T-helper 22 cell (primary cell): ENCODE data around the gene FKBP4.
A peak's percentile ranks its signal among the peaks of the same experiment; 100 is the strongest.

Experiments used
- DNase-seq: peaks from one replicate; pipeline ENCODE4 v3.0.0-alpha.2; 2020; ENCODE audit warnings: low read depth

The FKBP4 gene

GRCh38 chr12:2783936-2784600 is 10.7 kb upstream of the FKBP4 start:
- no peak for DNase-seq

- no peak for DNase-seq
These were observed 9.8 kb upstream of the FKBP4 start for GRCh38 chr12:2785017-2785416.

- DNase-seq = no peak
These were observed 3.7 kb upstream of the FKBP4 start for GRCh38 chr12:2791089-2791488.

- no peak for DNase-seq
These were observed 1.9 kb upstream of the FKBP4 start for GRCh38 chr12:2792671-2793500.

- DNase-seq = no peak
These were observed 1.2 kb upstream of the FKBP4 start for GRCh38 chr12:2793561-2793960.

GRCh38 chr12:2794191-2794735 is 507 bp upstream of the FKBP4 start:
- DNase-seq = no peak

GRCh38 chr12:2795291-2796186 is 769 bp downstream of the FKBP4 start:
- DNase-seq = peak; percentile 66

- DNase-seq = no peak
These were observed 1.5 kb downstream of the FKBP4 start for GRCh38 chr12:2796187-2796666.

GRCh38 chr12:2797721-2798418 is 3.1 kb downstream of the FKBP4 start:
- DNase-seq = no peak

- no peak for DNase-seq
These were observed 5.3 kb downstream of the FKBP4 start for GRCh38 chr12:2800046-2800570.

GRCh38 chr12:2801044-2801783 is 6.4 kb downstream of the FKBP4 start:
- DNase-seq = no peak

GRCh38 chr12:2803635-2804392 is 9.0 kb downstream of the FKBP4 start:
- DNase-seq = no peak

GRCh38 chr12:2804393-2805142 is 9.8 kb downstream of the FKBP4 start:
- no peak for DNase-seq

GRCh38 chr12:2805143-2805520 is 10.4 kb downstream of the FKBP4 start:
- no peak for DNase-seq

- DNase-seq = no peak
These were observed 11.9 kb downstream of the FKBP4 start for GRCh38 chr12:2806700-2807099.

- DNase-seq = no peak
These were observed 17.0 kb downstream of the FKBP4 start for GRCh38 chr12:2811801-2812200.

GRCh38 chr12:2812290-2813213 is 17.8 kb downstream of the FKBP4 start, which contains the start of gene ITFG2:
TSS of gene ITFG2 (plus strand) at chr12:2812668. CDS start at chr12:2812761, 93 bp downstream.
- peak; percentile 95 for DNase-seq
